H9 (cell line): Measurements from ENCODE around the gene ADORA1. TPM values are rescaled to one million over a fixed set of nuclear protein-coding genes. Genes with fewer than 3 reads are reported as not detected.

Source experiments
- DNase-seq: peaks from one replicate; pipeline ENCODE4 v3.0.0-alpha.2; 2017
- H2AFZ ChIP-seq: one replicate; pipeline ENCODE4 v1.6.1; 2013; ENCODE audit warnings: mild to moderate bottlenecking, low read length, control low read depth, moderate library complexity
- H2AK5ac ChIP-seq: 2 replicates; pipeline ENCODE4 v1.6.1; 2013; ENCODE audit warnings: low read length, control low read depth, mixed read lengths; ENCODE audit not compliant: insufficient read length
- H2BK120ac ChIP-seq: one replicate; pipeline ENCODE4 v1.6.1; 2013; ENCODE audit warnings: low read depth, mild to moderate bottlenecking, low read length, control low read depth, inconsistent platforms; ENCODE audit not compliant: poor library complexity, severe bottlenecking
- H2BK12ac ChIP-seq: 2 replicates; pipeline ENCODE4 v1.6.1; 2013; ENCODE audit warnings: low read length, control low read depth, mixed read lengths, low read depth; ENCODE audit not compliant: insufficient read length
- H2BK15ac ChIP-seq: 2 replicates; pipeline ENCODE4 v1.6.1; 2013; ENCODE audit warnings: low read depth, low read length, control low read depth
- H2BK20ac ChIP-seq: one replicate; pipeline ENCODE4 v1.6.1; 2013; ENCODE audit warnings: low read depth, mild to moderate bottlenecking, low read length, control low read depth, inconsistent platforms; ENCODE audit not compliant: poor library complexity, severe bottlenecking
- H2BK5ac ChIP-seq: 2 replicates; pipeline ENCODE4 v1.6.1; 2013; ENCODE audit warnings: low read length, control low read depth, mixed read lengths; ENCODE audit not compliant: insufficient read length
- H3K14ac ChIP-seq: 2 replicates; pipeline ENCODE4 v1.6.1; 2013; ENCODE audit warnings: low read length, control low read depth; ENCODE audit not compliant: insufficient read depth
- H3K18ac ChIP-seq: 2 replicates; pipeline ENCODE4 v1.6.1; 2013; ENCODE audit warnings: low read depth, mild to moderate bottlenecking, mixed read lengths, low read length, control low read depth; ENCODE audit not compliant: insufficient read length
- H3K23ac ChIP-seq: 2 replicates; pipeline ENCODE4 v1.6.1; 2013; ENCODE audit warnings: low read length, control low read depth, mixed read lengths, low read depth; ENCODE audit not compliant: insufficient read length
- H3K23me2 ChIP-seq: 2 replicates; pipeline ENCODE4 v1.6.1; 2013; ENCODE audit warnings: low read depth, mild to moderate bottlenecking, mixed read lengths, low read length, control low read depth; ENCODE audit not compliant: insufficient read length, poor library complexity, severe bottlenecking
- H3K27ac ChIP-seq: 2 replicates; pipeline ENCODE4 v1.5.1; 2013; ENCODE audit warnings: low read length, control low read depth, mixed read lengths, low read depth; ENCODE audit not compliant: insufficient read length
- H3K27me3 ChIP-seq: 2 replicates; pipeline ENCODE4 v1.6.1; 2013; ENCODE audit warnings: low read length, control low read depth, inconsistent platforms; ENCODE audit not compliant: insufficient read depth
- H3K4ac ChIP-seq: 2 replicates; pipeline ENCODE4 v1.6.1; 2013; ENCODE audit warnings: low read depth, mild to moderate bottlenecking, control low read depth, inconsistent platforms, low read length, moderate library complexity
- H3K4me1 ChIP-seq: 2 replicates; pipeline ENCODE4 v1.6.1; 2013; ENCODE audit warnings: low read length, control low read depth, inconsistent platforms; ENCODE audit not compliant: insufficient read depth
- H3K4me2 ChIP-seq: 2 replicates; pipeline ENCODE4 v1.6.1; 2013; ENCODE audit warnings: low read length, control low read depth, mixed read lengths; ENCODE audit not compliant: insufficient read length, insufficient read depth
- H3K56ac ChIP-seq: 2 replicates; pipeline ENCODE4 v1.6.1; 2013; ENCODE audit warnings: low read depth, mild to moderate bottlenecking, mixed read lengths, low read length, control low read depth; ENCODE audit not compliant: insufficient read length
- H3K79me1 ChIP-seq: 2 replicates; pipeline ENCODE4 v1.6.1; 2013; ENCODE audit warnings: low read depth, mild to moderate bottlenecking, moderate library complexity, low read length, control low read depth, inconsistent platforms; ENCODE audit not compliant: insufficient read depth, poor library complexity, severe bottlenecking
- H3K79me2 ChIP-seq: 2 replicates; pipeline ENCODE4 v1.6.1; 2013; ENCODE audit warnings: low read length, control low read depth, inconsistent platforms; ENCODE audit not compliant: insufficient read depth
- H3K9ac ChIP-seq: 2 replicates; pipeline ENCODE4 v1.6.1; 2013; ENCODE audit warnings: low read length, control low read depth, mixed read lengths; ENCODE audit not compliant: insufficient read length; ENCODE audit errors: extremely low read depth
- H3K9me3 ChIP-seq: one replicate; pipeline ENCODE4 v1.6.1; 2013; ENCODE audit warnings: low read depth, low read length, inconsistent platforms; ENCODE audit not compliant: control insufficient read depth
- H3T11ph ChIP-seq: one replicate; pipeline ENCODE4 v1.6.1; 2013; ENCODE audit warnings: mild to moderate bottlenecking, low read length, control low read depth, inconsistent platforms
- H4K20me1 ChIP-seq: one replicate; pipeline ENCODE4 v1.6.1; 2013; ENCODE audit not compliant: control insufficient read depth, insufficient read length, insufficient read depth
- H4K5ac ChIP-seq: 2 replicates; pipeline ENCODE4 v1.6.1; 2013; ENCODE audit warnings: low read depth, mild to moderate bottlenecking, mixed read lengths, low read length, control low read depth; ENCODE audit not compliant: insufficient read length
- H4K8ac ChIP-seq: replicated peaks from 2 replicates; pipeline ENCODE4 v1.6.1; 2013; ENCODE audit warnings: low read length, control low read depth, mixed read lengths, low read depth; ENCODE audit not compliant: insufficient read length
- H4K91ac ChIP-seq: 2 replicates; pipeline ENCODE4 v1.6.1; 2013; ENCODE audit warnings: low read depth, mild to moderate bottlenecking, moderate library complexity, mixed read lengths, low read length, control low read depth; ENCODE audit not compliant: insufficient read length
- H3K27ac Mint-ChIP-seq, 3 experiments: 2 replicates in 2 of 3; 3 replicates in 1 of 3; pipeline ENCODE4 v1.8.0; 2020 to 2021; ENCODE audit warnings: mixed read lengths in 3 of 3, mild to moderate bottlenecking in 1 of 3, moderate library complexity in 1 of 3
- H3K27me3 Mint-ChIP-seq: 2 replicates; pipeline ENCODE4 v1.8.0; 2021; ENCODE audit warnings: low read depth, mild to moderate bottlenecking, moderate library complexity, mixed read lengths
- H3K36me3 Mint-ChIP-seq, 3 experiments: 2 replicates in 2 of 3; 3 replicates in 1 of 3; pipeline ENCODE4 v1.8.0; 2020 to 2021; ENCODE audit warnings: low read depth in 3 of 3, mixed read lengths in 3 of 3; ENCODE audit not compliant: insufficient read depth in 1 of 3
- H3K4me1 Mint-ChIP-seq, 2 experiments: 2 replicates each; pipeline ENCODE4 v1.8.0; 2020; ENCODE audit warnings: mixed read lengths in 2 of 2
- H3K4me3 Mint-ChIP-seq, 2 experiments: 2 replicates in 1 of 2; 3 replicates in 1 of 2; pipeline ENCODE4 v1.8.0; 2020 to 2021; ENCODE audit warnings: mild to moderate bottlenecking in 2 of 2, mixed read lengths in 2 of 2, moderate library complexity in 1 of 2
- H3K9me3 Mint-ChIP-seq, 2 experiments: 2 replicates in 1 of 2; 3 replicates in 1 of 2; pipeline ENCODE4 v1.8.0; 2020; ENCODE audit warnings: mild to moderate bottlenecking in 2 of 2, mixed read lengths in 2 of 2, moderate library complexity in 1 of 2
- CTCF ChIP-seq: fragments of 200-600 bp; sonication (generic); conservative IDR thresholded peaks from 3 replicates; pipeline ENCODE4 v1.8.0; 2021; ENCODE audit warnings: antibody characterized with exemption, mild to moderate bottlenecking
- WGBS: extraction: QIAGEN DNeasy Blood & Tissue Kit; methylation state at CpG from one replicate; pipeline ENCODE4 v1.1.7; 2013; ENCODE audit warnings: missing lambda C conversion rate, low lambda C conversion rate, mixed read lengths; ENCODE audit not compliant: insufficient read length; ENCODE audit errors: extremely low coverage; 5-methylcytosine and 5-hydroxymethylcytosine counted together
- total RNA-seq: library from RNA; stranded (reverse); gene quantifications from 2 replicates; pipeline ENCODE4 v1.2.1, GENCODE V29; 2021

The ADORA1 gene
- total RNA-seq, 1 experiment from 2014 or later, result 1.3 TPM

GRCh38 chr1:203179667-203180005 lies 52.1 kb downstream of the ADORA1 start:
- no peak overlapping the region for H2BK5ac ChIP-seq
- H3K9me3 ChIP-seq, result no peaks in the 10 kb centered on the region
- Mint-ChIP-seq H3K4me1 (peaks cover 20 to 34% of the 10 kb centered on the region in 2 experiments), H3K9me3 (no peaks in the 10 kb centered on the region), H3K27me3 (peaks cover 1% of the 10 kb centered on the region), H3K27ac (no peak overlapping the region), H3K4me3 (no peak overlapping the region), H3K36me3 (no peaks in the 10 kb centered on the region)
- no peak overlapping the region for H2BK20ac ChIP-seq
- no peak for DNase-seq
- no peak overlapping the region for H3K4ac ChIP-seq
- H3K9ac ChIP-seq, result no peak overlapping the region
- H3K18ac ChIP-seq, result no peak overlapping the region
- no CpG with 5 or more reads among the region's 10 CpGs for WGBS
- H3K4me1 ChIP-seq, result no peaks in the 10 kb centered on the region
- H2BK120ac ChIP-seq, result no peak overlapping the region
- H3K79me1 ChIP-seq, result no peaks in the 10 kb centered on the region
- H3K23me2 ChIP-seq, result no peaks in the 10 kb centered on the region
- no peak overlapping the region for H4K5ac ChIP-seq
- H2AK5ac ChIP-seq, result no peak overlapping the region
- no peak overlapping the region for H3K56ac ChIP-seq
- H3K23ac ChIP-seq, result no peak overlapping the region
- no peak overlapping the region for H3K14ac ChIP-seq
- no peak overlapping the region for H3T11ph ChIP-seq
- no peak overlapping the region for H4K91ac ChIP-seq
- H3K27ac ChIP-seq, result no peak overlapping the region
- H3K4me2 ChIP-seq, result no peak overlapping the region
- H2AFZ ChIP-seq, result no peak overlapping the region
- H4K20me1 ChIP-seq, result no peaks in the 10 kb centered on the region
- no peak overlapping the region for H2BK15ac ChIP-seq
- no peak overlapping the region for H2BK12ac ChIP-seq
- TF ChIP-seq CTCF, result no peak
- no peaks in the 10 kb centered on the region for H3K27me3 ChIP-seq
- H3K79me2 ChIP-seq, result no peaks in the 10 kb centered on the region
- H4K8ac ChIP-seq, result no peak overlapping the region
